Large intestine (tissue), 3 donors: ENCODE measurements around the gene KLHL6. TPM values are rescaled to one million over a fixed set of nuclear protein-coding genes. Genes with fewer than 3 reads are reported as not detected.

Experiments
- DNase-seq, 2 donors: peaks; one replicate each; pipeline versions ENCODE4 v3.0.0 to v3.0.0-alpha.2; 2013
- H3K27ac ChIP-seq: one replicate; pipeline ENCODE4 v1.5.1; 2013; ENCODE audit warnings: low read length
- H3K27me3 ChIP-seq: 2 replicates; pipeline ENCODE4 v1.6.1; 2013; ENCODE audit warnings: low read length; ENCODE audit not compliant: control insufficient read depth, insufficient read depth
- H3K36me3 ChIP-seq: 2 replicates; pipeline ENCODE4 v1.6.1; 2013; ENCODE audit warnings: low read length; ENCODE audit not compliant: control insufficient read depth, insufficient read depth
- H3K4me1 ChIP-seq: one replicate; pipeline ENCODE4 v1.6.1; 2013; ENCODE audit warnings: low read length; ENCODE audit not compliant: control insufficient read depth, insufficient read depth
- H3K4me3 ChIP-seq: one replicate; pipeline ENCODE4 v1.5.1; 2013; ENCODE audit warnings: low read length
- H3K9me3 ChIP-seq: one replicate; pipeline ENCODE4 v1.6.1; 2013; ENCODE audit warnings: mild to moderate bottlenecking, low read depth, low read length, moderate library complexity; ENCODE audit not compliant: control insufficient read depth
- WGBS: methylation state at CpG from one replicate; pipeline ENCODE4 v1.1.5; 2013; ENCODE audit warnings: low lambda C conversion rate; ENCODE audit not compliant: insufficient coverage; 5-methylcytosine and 5-hydroxymethylcytosine counted together
- polyA plus RNA-seq: library from polyadenylated mRNA; unstranded; fragments of 120-200 nt; gene quantifications from one replicate; pipeline ENCODE4 v1.2.1, GENCODE V29; 2013

KLHL6 gene
- polyA plus RNA-seq, 1 donor, result 2.5 TPM

- H3K9me3 ChIP-seq, result no peaks in the 10 kb centered on the region
- no peak overlapping the region for H3K4me3 ChIP-seq
- no peaks in the 10 kb centered on the region for H3K27me3 ChIP-seq
- no peak for DNase-seq
- no peaks in the 10 kb centered on the region for H3K36me3 ChIP-seq
- 100% methylated on average over 3 of the region's 19 CpGs for WGBS
- H3K4me1 ChIP-seq, result peaks cover 25% of the 10 kb centered on the region
- H3K27ac ChIP-seq, result no peak overlapping the region
These were observed 8.9 kb downstream of the KLHL6 start for GRCh38 chr3:183546625-183547024.

- DNase-seq, result no peak
- H3K27ac ChIP-seq, result no peak overlapping the region
- H3K27me3 ChIP-seq, result no peaks in the 10 kb centered on the region
- H3K36me3 ChIP-seq, result no peaks in the 10 kb centered on the region
- H3K4me1 ChIP-seq, result peaks cover 25% of the 10 kb centered on the region
- no peaks in the 10 kb centered on the region for H3K9me3 ChIP-seq
- H3K4me3 ChIP-seq, result no peak overlapping the region
- no CpG with 5 or more reads among the region's 6 CpGs for WGBS
These were observed 9.8 kb downstream of the KLHL6 start for GRCh38 chr3:183545708-183546107.

GRCh38 chr3:183542355-183542754 lies 13.2 kb downstream of the KLHL6 start:
- H3K36me3 ChIP-seq, result no peaks in the 10 kb centered on the region
- WGBS, result 100% methylated on average over 3 of the region's 4 CpGs
- no peak overlapping the region for H3K27ac ChIP-seq
- no peak overlapping the region for H3K4me3 ChIP-seq
- H3K4me1 ChIP-seq, result peaks cover 12% of the 10 kb centered on the region
- no peaks in the 10 kb centered on the region for H3K27me3 ChIP-seq
- no peaks in the 10 kb centered on the region for H3K9me3 ChIP-seq
- DNase-seq, result no peak

- no peaks in the 10 kb centered on the region for H3K9me3 ChIP-seq
- peak in 1 of 2 donors; percentile 62 for DNase-seq
- no peaks in the 10 kb centered on the region for H3K27me3 ChIP-seq
- H3K4me3 ChIP-seq, result no peak overlapping the region
- H3K4me1 ChIP-seq, result peaks cover 15% of the 10 kb centered on the region
- H3K36me3 ChIP-seq, result no peaks in the 10 kb centered on the region
- no CpG with 5 or more reads among the region's 3 CpGs for WGBS
- H3K27ac ChIP-seq, result no peak overlapping the region
These were observed 13.8 kb downstream of the KLHL6 start for GRCh38 chr3:183541738-183542137.

- H3K9me3 ChIP-seq, result no peaks in the 10 kb centered on the region
- H3K27ac ChIP-seq, result no peak overlapping the region
- DNase-seq, result no peak
- H3K4me1 ChIP-seq, result peaks cover 18% of the 10 kb centered on the region
- no peaks in the 10 kb centered on the region for H3K36me3 ChIP-seq
- no CpG with 5 or more reads among the region's 6 CpGs for WGBS
- no peak overlapping the region for H3K4me3 ChIP-seq
- no peaks in the 10 kb centered on the region for H3K27me3 ChIP-seq
These were observed 14.3 kb downstream of the KLHL6 start for GRCh38 chr3:183541235-183541655.

GRCh38 chr3:183540501-183541234 lies 14.8 kb downstream of the KLHL6 start:
- no peak overlapping the region for H3K4me3 ChIP-seq
- DNase-seq, result no peak
- no peaks in the 10 kb centered on the region for H3K27me3 ChIP-seq
- H3K27ac ChIP-seq, result no peak overlapping the region
- H3K36me3 ChIP-seq, result no peaks in the 10 kb centered on the region
- 100% methylated on average over 1 of the region's 14 CpGs for WGBS
- peaks cover 18% of the 10 kb centered on the region for H3K4me1 ChIP-seq
- no peaks in the 10 kb centered on the region for H3K9me3 ChIP-seq

- Histone ChIP-seq H3K27me3 (no peaks in the 10 kb centered on the region), H3K9me3 (no peaks in the 10 kb centered on the region), H3K4me1 (peaks cover 14% of the 10 kb centered on the region), H3K4me3 (no peak overlapping the region), H3K27ac (no peak overlapping the region), H3K36me3 (no peaks in the 10 kb centered on the region)
- DNase-seq, result no peak
- WGBS, result no CpG with 5 or more reads among the region's 3 CpGs
These were observed 15.7 kb downstream of the KLHL6 start for GRCh38 chr3:183539811-183540210.

- H3K36me3 ChIP-seq, result no peaks in the 10 kb centered on the region
- DNase-seq, result no peak
- no peak overlapping the region for H3K4me3 ChIP-seq
- no peaks in the 10 kb centered on the region for H3K9me3 ChIP-seq
- H3K27me3 ChIP-seq, result no peaks in the 10 kb centered on the region
- no peak overlapping the region for H3K27ac ChIP-seq
- WGBS, result 90% methylated on average over 1 of the region's 1 CpG
- peaks cover 17% of the 10 kb centered on the region for H3K4me1 ChIP-seq
These were observed 17.0 kb downstream of the KLHL6 start for GRCh38 chr3:183538486-183538885.

GRCh38 chr3:183537295-183537730 lies 18.2 kb downstream of the KLHL6 start:
- H3K27me3 ChIP-seq, result no peaks in the 10 kb centered on the region
- peak overlapping the region; percentile 87 for H3K27ac ChIP-seq
- no peak overlapping the region for H3K4me3 ChIP-seq
- no CpG with 5 or more reads among the region's 4 CpGs for WGBS
- H3K36me3 ChIP-seq, result no peaks in the 10 kb centered on the region
- peaks cover 27% of the 10 kb centered on the region for H3K4me1 ChIP-seq
- H3K9me3 ChIP-seq, result no peaks in the 10 kb centered on the region
- DNase-seq, result peak in 1 of 2 donors; percentile 77

- no CpG with 5 or more reads among the region's 9 CpGs for WGBS
- H3K4me3 ChIP-seq, result no peak overlapping the region
- H3K36me3 ChIP-seq, result no peaks in the 10 kb centered on the region
- peaks cover 26% of the 10 kb centered on the region for H3K4me1 ChIP-seq
- DNase-seq, result no peak
- H3K27me3 ChIP-seq, result no peaks in the 10 kb centered on the region
- H3K9me3 ChIP-seq, result no peaks in the 10 kb centered on the region
- peak overlapping the region; percentile 87 for H3K27ac ChIP-seq
These were observed 19.1 kb downstream of the KLHL6 start for GRCh38 chr3:183536238-183536880.
